HG03196 (cell line): ENCODE data around the gene GH2.

ENCODE experiments used
- ATAC-seq: cut with Tn5 transposase; IDR thresholded peaks from one replicate; pipeline ENCODE4 v1.9.1; 2021; ENCODE audit not compliant: unreplicated experiment

The GH2 gene

GRCh38 chr17:63842173-63842539 is 39.6 kb downstream of the GH2 start:
- ATAC-seq: no peak

- no peak for ATAC-seq
Measured at GRCh38 chr17:63841350-63842172, 40.2 kb downstream of the GH2 start.

- no peak for ATAC-seq
Measured at GRCh38 chr17:63840591-63841349, 41.0 kb downstream of the GH2 start.

GRCh38 chr17:63838631-63839171 is 43.0 kb downstream of the GH2 start:
- ATAC-seq: no peak

- no peak for ATAC-seq
Measured at GRCh38 chr17:63837962-63838600, 43.7 kb downstream of the GH2 start.

- ATAC-seq: no peak
Measured at GRCh38 chr17:63837480-63837879, 44.3 kb downstream of the GH2 start.

- no peak for ATAC-seq
Measured at GRCh38 chr17:63836811-63837210, 44.9 kb downstream of the GH2 start.

- no peak for ATAC-seq
Measured at GRCh38 chr17:63835167-63835720, 46.5 kb downstream of the GH2 start.

GRCh38 chr17:63834431-63835166 is 47.1 kb downstream of the GH2 start:
- peak; percentile 49 for ATAC-seq

GRCh38 chr17:63833741-63834373 is 47.9 kb downstream of the GH2 start:
- ATAC-seq: no peak

- no peak for ATAC-seq
Measured at GRCh38 chr17:63833026-63833740, 48.6 kb downstream of the GH2 start.

- ATAC-seq: no peak
Measured at GRCh38 chr17:63832455-63832854, 49.3 kb downstream of the GH2 start.

GRCh38 chr17:63832014-63832413 is 49.7 kb downstream of the GH2 start:
- ATAC-seq: no peak

GRCh38 chr17:63831505-63831904 is 50.2 kb downstream of the GH2 start:
- no peak for ATAC-seq

GRCh38 chr17:63830904-63831491 is 50.7 kb downstream of the GH2 start:
- ATAC-seq: no peak

- ATAC-seq: no peak
Measured at GRCh38 chr17:63830278-63830677, 51.5 kb downstream of the GH2 start.
